NCI-H1092 treated with DMSO at 0.1 percent for 48 hours (cell line): ENCODE measurements around the gene NOP16.

ENCODE experiments used
- DNase-seq: peaks from one replicate; lab custom pipeline; 2025; lab: John Stamatoyannopoulos, UW

NOP16 gene, protein sequence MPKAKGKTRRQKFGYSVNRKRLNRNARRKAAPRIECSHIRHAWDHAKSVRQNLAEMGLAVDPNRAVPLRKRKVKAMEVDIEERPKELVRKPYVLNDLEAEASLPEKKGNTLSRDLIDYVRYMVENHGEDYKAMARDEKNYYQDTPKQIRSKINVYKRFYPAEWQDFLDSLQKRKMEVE

DNA sequence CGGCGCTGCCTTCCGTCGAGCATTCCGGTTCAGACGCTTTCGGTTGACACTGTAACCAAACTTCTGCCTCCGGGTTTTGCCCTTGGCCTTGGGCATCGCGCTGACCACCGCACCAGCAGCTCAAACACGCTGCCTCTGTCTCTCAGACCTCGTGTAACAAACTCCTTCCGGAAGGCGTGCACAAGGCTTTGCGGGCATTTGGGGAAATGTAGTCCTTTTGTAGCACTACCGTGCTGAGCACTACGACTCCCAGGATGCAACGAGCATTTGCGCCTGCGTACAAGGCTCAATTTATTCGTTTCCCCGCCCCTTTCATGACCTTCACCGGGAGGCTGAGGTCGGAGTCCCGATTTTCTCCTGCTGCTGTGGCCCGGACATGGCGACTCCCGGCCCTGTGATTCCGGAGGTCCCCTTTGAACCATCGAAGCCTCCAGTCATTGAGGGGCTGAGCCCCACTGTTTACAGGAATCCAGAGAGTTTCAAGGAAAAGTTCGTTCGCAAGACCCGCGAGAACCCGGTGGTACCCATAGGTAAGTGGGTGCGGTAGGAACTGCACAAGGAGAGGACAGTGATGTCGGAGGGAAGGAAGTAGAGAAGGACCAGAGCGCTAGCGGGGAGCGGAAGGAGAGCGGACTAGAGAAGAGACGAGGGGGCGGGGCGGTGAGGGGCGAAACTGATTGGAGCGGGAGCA, at the start of gene NOP16, which contains the start of gene HIGD2A:
Gene NOP16, minus strand, starts transcription at position 155 of the 691 bp plus-strand sequence. Its CDS starts 59 bp downstream, at position 96.
Gene HIGD2A, plus strand, starts transcription at position 308 of the 691 bp plus-strand sequence. Its CDS starts 69 bp downstream, at position 377.
- peak; percentile 98 for DNase-seq

DNA sequence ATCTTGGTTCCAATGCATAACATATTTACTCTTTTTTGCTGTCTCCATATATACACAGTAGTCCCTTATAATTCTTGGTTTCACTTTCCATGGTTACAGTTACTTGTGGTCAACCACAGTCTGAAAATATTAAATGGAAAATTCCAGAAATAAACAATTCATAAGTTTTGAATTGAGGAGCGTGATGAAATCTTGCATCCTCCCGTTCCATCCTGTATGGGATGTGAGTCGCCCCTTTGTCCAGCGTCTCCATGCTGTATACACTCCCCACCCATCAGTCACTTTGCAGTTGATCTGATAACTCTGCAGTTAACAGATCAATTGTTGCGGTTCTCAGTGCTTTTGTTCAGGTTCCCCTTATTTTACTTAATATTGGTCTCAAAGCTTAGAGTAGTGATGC, 48.3 kb upstream of the NOP16 start:
- DNase-seq, result no peak

DNA sequence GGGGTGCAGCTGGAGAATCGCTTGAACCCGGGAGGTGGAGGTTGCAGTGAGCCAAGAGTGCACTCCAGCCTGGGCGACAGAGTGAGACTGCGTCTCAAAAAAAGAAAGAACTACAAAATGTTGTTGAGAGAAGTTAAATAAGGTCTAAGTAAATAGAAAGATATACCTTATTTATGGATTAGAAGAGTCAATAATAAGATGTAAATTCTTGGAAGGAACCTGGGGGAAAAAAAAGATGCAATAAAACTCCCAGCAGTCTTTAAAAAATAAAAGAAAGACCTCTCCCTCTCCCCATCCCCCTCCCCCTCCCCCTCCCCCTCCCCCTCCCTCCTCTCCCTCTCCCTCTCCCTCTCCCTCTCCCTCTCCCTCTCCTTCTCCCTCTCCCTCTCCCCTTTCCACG, 44.3 kb upstream of the NOP16 start:
- no peak for DNase-seq

DNA sequence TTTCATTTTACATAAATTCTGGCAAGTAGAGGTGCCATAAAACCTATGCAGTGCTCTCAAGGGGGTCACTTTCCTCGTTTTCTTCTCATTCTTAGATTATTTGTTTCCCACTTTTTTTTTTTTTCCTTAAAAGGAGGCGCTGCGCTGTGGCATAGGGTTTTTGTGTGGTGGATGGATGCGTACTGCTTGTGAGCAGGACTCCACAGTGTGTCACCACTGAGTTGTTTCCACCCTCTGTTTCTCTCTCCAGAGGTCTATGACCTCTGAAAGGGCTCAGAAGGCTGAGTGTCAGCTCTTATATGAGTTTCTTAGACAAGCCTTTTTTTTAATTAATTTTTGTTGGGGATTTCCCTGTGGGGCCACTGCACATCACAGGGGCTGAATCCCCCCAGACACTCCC, 41.6 kb upstream of the NOP16 start:
- no peak for DNase-seq

DNA sequence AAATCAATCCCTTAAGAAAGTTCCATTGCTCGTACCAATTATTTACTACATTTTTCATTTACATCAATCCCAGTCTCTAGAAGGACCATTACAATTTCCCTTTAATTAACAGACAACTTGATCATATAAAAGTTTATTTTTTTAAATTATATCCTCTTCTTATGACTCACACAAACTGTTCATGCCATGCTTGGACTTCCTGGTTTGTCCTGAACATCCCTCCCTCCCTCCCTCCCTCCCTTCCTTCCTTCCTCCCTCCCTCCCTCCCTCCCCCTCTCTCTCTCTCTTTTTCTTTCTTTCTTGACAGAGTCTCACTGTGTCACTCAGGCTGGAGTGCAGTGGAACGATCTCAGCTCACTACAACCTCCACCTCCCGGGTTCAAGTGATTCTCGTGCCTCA, 39.6 kb upstream of the NOP16 start:
- DNase-seq, result no peak

DNA sequence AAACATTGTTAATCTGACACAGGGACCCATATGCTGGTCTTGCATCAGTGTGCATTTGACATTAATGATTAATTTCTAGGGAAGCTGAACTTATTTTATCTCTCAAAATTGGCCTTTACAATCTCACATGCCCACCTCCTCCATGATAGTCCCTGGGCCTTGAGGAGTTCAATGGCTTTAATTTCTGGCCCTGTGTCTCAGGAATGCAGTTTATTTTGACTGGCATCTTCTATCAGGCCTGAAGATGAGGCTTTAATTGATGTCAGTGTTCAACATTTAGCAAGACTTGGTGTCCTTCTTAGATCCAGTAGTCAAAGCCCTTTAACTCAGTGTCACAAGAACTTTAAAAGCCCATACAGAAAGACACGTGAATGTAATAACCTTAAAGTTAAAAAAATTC, 38.5 kb upstream of the NOP16 start:
- DNase-seq, result no peak

DNA sequence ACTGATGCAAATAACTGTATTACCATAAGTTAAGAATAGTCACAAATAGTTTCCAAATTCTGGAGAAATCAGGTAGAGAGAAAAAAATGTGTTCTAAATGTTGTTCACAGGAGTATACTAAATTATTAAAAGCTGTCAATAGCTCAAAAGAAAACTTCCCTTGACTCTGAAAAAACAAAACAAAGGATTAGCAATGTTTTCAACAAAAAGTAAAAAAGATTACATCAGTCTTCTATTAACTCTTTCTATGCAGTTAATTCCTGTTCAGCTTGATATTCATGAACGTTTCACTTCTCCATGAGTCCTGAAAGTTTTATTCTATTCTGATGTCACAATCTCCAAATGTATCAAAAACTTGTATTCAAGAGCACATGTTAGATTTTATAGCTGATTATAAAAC, 37.4 kb upstream of the NOP16 start:
- DNase-seq, result no peak

DNA sequence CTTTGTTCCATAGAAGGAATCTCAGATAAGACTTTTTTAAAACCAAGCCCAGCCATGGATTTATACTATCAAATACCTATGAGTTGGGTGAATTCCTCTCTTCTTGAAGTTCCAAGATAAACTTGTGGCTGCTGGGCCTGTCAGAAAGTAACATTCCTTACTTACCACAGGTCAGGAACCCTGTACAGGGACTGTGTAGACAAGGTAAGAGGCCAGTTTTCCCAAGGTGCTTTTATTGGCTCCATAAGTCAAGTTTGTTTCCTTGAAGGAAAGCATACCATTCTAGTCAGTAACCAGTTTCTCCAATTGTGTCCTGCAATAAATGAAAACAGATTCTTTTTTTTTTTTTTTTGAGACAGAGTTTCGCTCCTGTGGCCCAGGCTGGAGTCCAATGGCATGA, 36.7 kb upstream of the NOP16 start:
- no peak for DNase-seq

DNA sequence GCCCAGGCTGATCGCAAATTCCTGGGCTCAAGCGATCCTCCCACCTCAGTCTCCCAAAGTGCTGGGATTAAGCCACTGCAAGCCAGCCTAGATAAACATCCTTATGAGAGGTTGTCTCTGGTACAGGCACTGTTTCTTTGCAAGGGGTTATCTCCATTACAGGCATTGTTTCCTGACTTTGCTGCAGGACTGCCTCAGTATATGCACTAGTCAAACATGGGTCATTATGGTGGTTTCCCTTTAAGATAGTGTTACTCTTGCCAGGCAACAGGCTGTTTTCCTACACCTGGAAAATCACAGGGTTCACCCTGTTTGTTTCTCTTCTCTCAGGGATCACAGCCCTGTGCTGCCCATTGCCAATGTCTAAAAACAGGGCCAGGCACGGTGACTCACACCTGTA, 35.8 kb upstream of the NOP16 start:
- no peak for DNase-seq

DNA sequence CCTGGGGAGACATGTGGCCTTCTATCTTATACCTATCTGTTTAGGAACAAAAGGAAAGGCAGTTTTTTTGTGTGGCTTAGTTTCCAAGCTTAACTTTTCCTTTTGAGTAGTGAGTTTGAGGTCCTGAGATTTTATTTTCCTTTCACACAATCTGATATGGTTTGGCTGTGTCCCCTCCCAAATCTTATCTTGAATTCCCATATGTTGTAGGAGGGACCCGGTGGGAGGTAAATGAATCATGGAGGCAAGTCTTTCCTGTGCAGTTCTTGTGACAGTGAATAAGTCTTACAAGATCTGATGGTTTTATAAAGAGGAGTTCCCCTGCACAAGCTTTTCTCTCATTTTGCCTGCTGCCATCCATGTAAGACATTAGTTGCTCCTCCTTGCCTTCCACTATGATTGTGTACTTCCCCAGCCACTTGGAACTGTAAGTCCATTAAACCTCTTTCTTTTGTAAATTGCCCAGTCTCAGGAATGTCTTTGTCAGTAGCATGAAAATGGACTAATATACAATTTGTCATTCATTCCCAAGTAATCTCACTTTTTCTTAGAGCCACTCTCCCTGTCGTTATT, 32.7 kb upstream of the NOP16 start:
- no peak for DNase-seq

DNA sequence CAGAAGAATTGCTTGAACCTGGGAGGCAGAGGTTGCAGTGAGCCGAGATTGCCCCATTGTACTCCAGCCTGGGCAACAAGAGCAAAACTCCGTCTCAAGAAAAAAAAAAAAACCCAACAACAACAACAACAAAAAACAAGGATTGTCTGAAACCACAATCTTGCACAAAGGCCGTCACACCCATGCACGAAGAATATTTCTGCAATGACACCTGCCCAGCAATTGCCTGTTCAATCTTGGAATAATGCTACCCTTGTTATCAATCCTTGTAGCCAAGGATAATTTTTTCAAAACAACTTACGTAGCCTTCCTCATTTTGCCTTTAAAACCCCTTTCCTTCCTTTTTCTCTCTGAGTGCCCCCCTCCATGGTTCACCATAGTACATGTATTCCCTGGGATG, 31.7 kb upstream of the NOP16 start:
- no peak for DNase-seq

DNA sequence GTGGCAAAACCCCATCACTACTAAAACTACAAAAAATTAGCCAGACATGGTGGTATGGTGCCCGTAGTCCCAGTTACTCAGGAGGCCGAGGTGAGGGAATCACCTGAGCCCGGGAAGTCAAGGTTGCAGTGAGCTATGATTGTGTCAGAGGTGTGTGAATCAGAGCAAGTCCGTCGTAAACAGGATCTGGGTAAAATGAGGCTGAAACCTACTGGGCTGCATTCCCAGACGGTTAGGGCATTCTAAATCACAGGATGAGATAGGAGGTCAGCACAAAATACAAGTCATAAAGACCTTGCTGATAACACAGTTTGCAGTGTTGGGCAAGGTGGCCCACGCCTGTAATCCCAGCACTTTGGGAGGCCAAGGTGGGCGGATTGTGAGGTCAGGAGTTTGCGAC, 29.9 kb upstream of the NOP16 start:
- no peak for DNase-seq

DNA sequence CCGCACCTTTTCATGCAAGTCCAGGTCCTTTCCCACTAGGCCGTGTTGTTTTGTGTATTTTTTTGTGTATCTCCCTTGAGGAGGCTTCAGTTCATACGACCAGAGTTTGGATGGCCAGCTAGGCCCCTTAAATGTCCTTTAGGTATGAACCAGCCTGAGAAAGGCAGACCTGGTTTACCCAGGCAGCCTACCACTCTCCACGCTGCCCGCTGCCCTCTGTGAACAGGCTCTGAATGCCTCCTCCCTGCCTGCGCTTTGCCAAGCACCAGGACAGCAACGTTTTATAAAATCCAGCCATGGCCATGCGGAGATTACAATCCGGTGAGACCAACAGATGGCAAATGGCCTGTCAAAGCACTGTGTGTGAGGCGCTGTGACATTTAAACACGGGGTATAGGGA, 28.6 kb upstream of the NOP16 start:
- no peak for DNase-seq

DNA sequence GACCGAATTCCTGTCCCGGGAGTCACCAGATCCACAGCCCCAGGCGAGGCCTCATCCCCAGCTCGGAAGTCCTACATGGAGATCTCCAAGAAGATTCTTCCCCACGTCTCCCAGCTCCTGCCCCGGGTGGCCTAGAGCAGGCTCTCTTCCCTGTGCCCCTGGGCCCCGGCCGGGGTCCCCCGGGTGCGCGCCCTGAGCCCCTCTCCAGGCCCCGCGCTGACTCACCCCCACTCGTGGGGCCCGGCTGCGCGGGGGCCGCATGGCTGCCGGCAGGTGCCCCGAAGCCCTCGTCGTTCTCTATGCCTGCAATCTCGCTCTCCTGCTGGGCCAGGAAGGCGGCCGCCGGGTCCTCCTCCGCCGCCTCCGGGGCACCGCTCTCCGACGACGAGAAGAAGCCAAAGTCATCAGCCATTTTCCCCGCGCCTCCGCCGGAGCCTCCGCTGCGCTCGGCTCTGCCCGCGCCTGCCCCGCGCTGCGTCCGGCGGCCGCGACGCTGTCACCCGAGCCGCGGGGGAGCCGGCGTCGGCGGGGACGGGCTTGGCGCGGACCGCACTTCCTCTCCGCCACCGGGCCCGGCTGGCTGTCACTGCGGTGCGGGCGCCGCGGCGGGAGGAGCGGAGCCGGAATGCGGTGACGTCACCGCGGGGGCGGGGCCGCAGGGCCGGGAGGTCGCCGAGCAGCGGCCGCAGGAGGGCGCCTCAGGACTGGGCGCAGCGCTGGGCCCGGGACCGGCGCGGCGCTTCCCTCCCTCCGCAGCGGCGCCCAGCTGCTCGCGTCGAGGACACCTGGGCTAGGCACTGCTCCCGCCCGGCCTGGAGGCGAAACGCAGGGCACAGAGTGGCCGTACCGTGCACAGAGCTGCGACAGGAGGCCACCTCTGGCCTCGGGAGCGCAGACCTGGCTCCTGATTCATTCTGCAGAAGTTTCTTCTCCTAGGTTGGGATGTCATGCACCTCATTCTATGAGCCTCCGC, 27.8 kb upstream of the NOP16 start, which contains the start of gene CLTB:
Gene CLTB, minus strand, starts transcription at position 588 of the 973 bp plus-strand sequence. Its CDS starts 176 bp downstream, at position 412.
- peak; percentile 81 for DNase-seq

DNA sequence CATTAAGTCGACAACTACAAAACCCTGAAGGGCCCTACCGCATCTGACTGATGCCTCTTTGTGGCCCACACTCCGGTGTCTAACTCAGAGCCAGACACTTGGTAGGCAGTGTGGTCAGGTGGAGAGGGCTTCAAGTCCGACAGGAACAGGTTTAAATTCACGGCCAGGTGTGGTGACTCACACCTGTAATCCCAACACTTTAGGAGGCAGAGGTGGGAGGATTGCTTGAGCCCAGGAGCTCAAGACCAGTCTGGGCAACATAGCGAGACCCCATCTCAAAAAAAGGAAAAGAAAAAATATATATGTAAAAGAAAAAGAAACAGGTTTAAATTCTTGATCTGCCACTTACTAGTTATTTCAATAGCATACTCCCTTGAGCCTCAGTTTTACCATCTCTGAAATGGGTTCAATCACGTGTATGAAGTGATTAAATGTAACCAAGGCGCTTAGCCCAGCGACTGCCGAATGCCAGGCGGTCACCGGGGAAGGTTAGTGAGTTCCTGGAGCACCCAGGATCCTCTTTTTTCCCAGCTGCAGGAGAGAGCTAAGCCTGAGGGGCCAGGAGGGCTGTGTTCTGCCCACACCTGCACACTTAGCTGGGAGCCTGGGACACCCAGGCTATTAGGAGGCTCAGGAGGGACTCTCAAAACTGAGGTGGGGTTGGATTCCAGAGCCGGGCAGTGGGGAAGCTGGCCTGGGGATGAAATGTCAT, 27.0 kb upstream of the NOP16 start:
- DNase-seq, result no peak

DNA sequence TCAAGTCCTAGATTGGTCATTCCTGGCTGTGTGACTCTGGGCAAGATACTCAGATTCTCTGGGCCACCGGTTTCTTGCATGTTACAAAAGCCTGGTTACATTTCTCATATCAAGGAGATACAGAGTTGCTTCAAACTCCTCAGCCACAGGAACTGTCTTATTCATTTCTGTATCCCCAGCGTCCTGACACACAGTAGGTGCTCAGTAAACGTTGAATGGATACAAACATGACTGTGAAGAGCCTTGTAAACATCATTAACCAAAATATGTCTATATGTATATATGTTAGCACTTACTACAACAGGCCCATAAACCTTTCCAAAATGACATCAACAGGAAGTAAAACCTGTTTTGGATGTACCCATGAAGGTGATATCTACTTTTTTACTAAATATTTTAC, 26.3 kb upstream of the NOP16 start:
- no peak for DNase-seq

DNA sequence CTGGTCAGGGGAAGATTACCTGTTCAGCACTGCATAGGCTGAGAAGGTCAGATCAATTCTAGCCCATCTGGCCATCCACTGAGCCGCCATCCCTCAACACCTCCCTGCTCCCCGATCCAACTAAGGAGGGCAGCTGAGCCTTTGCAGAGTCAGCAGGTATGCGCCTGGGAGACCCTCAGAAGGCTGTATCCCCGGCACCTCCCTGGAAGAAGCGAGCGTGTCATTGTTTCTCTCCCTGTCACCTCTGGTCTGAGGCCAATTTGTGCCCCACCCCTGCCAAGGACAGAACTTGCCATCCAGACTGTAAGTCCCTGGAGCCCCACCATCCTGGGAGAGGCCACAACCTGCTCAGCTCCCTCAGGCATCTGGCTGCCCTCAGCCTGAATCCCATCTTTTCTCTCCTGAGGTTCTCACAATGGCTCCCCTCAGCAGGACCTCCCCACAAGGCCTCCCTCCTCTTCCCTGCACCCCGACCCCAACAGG, 25.4 kb upstream of the NOP16 start:
- DNase-seq, result no peak

DNA sequence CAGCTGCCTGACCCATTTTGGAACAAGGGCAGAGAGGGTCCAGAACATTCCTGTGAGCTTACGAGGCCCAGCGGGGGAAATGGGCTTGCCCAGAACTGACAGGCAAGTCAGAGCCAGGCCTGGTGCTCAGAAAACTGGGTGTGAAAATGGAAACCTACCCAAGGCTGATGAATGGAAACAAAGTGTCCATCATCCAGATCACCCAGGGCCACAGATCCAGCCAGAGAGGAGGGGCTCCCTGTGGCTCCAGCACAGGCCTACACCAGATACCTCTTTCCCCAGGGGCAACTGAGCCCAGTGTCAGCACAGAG, 24.8 kb upstream of the NOP16 start:
- no peak for DNase-seq

DNA sequence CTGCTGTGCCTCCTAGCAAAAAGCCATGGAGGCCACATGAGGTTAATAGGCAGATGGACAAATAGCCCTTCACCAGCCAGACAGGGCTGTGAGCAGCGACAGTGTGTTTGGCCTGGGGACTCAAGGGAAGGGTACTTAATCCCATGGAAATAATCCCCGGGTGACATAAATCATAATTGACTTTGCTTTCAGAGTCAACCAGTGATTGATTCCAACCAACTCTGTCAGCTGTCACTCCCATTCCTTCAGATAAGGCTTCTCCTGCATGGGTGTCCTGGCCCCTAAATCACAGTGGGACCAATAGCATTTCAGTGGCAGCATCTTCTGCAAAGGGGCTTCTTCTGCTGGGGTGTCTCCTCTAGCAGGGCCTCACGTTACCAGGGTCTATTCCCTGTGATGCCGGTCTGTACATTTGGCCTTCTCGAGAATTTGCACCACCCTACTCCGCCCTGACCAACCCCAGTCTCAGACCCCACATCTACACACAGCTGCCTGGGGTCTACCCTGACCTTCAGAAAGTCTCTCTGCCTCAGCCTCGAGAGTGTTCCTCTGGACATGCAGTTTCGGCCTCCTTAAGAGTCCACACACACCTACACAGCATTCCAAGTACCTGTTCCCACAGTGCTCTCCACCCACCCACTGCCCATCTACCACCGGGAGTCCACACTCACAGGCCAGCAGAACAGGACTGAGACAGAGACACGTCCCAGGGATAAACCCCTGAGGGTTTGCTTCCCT, 24.3 kb upstream of the NOP16 start:
- DNase-seq, result no peak

DNA sequence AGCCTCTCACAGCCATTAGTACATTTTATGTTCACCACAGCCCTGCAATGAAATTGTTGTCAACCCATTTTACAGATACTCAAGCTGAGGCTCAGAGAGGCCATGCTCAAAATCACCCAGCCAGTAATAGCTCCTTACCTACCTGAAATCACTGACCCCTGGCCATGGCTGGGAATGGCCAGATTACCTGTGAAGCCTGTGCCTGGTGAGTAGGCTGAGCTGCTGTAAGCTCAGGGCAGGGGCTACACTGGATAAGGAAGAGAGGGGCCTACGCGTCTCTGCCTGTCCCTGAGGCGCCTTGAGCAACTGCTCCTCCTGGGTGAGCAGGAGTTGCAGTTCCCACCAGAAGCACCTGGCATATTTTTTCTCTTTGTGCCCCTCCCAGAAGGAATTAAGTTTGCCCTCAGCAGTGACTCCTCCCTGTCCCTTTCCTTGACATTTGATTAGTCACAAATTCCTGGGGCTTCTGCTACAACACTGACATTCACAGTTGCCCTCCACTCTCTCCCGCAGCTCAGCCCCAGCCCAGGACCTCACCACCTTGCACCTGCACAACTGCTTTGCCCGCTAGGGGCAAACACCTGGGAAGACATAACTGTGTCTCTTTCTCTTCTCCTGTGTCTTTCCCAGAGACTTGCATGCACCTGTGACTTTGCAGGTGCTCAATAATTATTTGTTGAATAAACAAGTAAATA, 22.2 kb upstream of the NOP16 start:
- DNase-seq, result no peak
